GM18508 (cell line): ENCODE measurements around the gene GATC.
A peak's percentile ranks its signal among the peaks of the same experiment; 100 is the strongest.

Experiments used
- ATAC-seq: cut with Tn5 transposase; IDR thresholded peaks from one replicate; pipeline ENCODE4 v1.9.1; 2021; ENCODE audit warnings: moderate number of reproducible peaks; ENCODE audit not compliant: insufficient read depth, unreplicated experiment

The GATC gene

DNA sequence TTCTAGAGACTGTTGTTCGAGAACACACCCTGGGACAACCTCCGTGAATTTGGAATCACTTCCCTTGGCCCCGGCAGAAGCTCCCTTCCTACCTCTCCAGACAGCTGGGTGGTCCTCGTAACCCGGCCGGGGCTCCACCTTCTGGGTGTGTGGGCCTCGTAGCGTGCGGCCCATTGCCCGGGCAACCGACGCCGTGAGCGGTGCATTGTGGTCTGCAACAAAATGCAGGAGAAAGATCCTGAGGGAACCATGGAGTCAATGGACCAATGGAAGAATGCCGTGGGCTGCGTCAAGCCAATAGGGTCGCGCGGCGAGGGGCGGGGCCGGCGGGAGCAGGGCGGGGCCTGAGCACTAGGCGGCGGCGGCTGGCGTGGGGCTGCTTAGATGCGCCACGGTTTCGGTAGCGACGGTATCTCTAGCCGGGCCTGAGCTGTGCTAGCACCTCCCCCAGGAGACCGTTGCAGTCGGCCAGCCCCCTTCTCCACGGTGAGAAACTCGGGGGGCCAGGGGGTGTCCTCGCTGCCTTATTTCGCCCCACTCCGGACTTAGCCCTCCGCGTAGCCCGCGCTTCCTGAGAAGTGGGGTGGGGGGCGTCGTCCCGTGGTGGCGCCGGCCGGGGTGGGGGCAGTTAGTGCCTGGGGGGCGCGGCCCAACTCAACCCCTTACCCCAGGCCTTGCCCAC, 49.6 kb downstream of the GATC start, which contains the start of gene DYNLL1:
Gene DYNLL1, plus strand, starts transcription at position 383 of the 682 bp plus-strand sequence. CDS start 309 bp downstream, outside the sequence.
- ATAC-seq = peak; percentile 84

DNA sequence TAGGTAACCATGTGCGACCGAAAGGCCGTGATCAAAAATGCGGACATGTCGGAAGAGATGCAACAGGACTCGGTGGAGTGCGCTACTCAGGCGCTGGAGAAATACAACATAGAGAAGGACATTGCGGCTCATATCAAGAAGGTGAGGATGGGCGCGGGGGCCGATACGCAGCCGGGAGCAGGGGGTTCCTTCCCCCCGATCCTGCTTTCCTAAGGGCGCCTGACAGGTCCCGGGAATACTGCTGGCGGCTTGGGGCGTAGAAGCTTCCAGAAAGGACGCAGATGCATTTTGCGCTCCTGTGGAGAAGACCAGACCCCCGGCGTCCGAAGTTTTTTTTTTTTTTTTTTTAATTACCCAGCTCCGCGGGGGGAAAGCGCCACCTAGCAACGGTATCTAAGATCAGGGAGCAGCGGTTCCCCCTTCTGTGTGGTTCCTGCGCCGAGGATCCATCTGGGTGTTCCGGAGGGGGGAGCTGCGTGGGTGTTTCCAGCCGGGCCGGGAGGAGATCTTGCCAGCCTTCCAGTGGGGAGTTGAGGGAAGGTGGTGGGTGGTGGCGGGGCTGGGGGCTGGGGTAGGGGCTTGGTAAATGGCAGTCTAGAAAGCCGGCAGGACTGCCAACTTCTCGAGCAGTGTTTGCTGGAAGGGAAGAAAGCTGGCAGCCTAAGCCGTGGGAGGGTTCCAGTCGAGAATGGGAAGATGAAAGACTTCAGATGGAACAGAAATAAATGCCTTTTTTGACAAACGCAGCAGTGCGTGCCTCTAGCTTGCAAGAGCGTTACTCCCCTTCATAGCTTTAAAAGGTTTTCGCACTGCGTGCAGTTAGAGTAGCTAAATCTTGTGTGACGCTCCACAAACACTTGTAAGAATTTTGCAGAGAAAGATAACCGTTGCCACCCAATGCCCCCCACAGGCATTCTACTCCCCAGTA, 50.4 kb downstream of the GATC start:
- no peak for ATAC-seq

DNA sequence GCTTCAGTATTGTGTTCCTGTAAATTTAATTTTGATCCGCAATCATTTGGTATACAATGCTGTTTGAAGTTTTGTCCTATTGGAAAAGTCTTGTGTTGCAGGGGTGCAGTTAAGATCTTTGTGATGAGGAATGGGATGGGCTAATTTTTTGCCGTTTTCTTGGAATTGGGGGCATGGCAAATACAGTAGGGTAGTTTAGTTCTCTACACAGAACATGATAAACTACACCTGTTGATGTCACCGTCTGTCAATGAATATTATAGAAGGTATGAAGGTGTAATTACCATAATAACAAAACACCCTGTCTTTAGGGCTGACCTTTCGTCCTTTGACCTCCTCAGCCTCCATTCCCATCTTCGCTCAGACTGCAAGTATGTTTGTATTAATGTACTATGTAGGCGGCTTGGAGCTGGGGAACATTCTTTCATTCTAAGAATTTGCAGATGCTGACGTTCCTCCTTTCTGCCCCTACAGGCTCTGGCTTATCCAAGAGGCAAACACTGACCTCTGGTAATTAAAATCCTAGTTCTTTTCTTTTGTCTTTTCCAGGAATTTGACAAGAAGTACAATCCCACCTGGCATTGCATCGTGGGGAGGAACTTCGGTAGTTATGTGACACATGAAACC, 51.4 kb downstream of the GATC start:
- ATAC-seq = no peak

DNA sequence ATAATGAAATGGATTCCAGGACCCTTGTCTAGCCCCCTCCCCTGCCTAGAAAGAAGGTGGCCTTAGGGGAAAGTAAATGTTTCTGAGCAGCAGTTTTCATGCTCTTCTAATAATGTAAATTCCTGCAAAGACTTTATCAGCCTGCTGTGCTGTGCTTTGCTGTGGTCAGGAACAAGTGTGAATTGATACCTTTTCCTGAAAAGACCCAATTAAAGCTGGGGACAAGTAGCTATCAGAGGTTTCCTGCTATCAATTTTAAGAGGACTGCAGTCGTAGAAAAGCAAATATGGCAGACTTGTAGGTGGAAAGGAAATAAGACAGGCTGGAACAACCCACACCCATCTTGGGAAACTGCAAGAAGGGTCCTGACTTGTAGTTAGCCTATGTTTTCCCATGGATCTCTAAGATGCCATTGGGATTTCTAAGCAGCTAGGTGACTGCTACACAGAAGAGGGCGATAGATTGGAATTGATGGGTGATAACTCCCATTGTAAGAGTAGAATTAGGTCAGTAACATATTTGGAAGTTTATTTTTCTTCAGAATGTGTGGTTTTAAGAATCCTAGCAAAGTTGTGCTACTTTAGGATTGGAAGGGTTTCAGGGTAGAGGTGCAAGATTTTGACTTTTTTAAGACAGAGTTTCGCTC, 52.7 kb downstream of the GATC start:
- no peak for ATAC-seq

DNA sequence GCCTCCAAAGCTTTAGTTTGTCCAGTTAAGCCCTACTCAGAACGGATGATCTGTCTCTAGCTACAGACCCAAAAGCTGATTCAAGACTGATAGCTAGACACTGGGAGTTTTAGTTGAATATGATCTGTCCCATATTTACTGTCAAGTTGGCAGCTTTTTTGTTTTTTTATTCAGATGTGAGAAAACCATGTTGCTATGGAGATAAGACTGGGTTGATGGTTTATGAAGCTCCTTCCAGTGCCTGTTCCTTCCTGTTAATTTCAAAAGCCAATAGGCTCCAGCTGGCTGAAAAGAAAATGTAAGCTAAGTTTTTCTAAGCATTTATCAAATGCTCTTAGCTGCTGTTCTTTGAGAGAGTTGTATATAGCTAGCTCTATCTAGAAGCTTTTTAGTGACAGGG, 54.3 kb downstream of the GATC start:
- no peak for ATAC-seq

DNA sequence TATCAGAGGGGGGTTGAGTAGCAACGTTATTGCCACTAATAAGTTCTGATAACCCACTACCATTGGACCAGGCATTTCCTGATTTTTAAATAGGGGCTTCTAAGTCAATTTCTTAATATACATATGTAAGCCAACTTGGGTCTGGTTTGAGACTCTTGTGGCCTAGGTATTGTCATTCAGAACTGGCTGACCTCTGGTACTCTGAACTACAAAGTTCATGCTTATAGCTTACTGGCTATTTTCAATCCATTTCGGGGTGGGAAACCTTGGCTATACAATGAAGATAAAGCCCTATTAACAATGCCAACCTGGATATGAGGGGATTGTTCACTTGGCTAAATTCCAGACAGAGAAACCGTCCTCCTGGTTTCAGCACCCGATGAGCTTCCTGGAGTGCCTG, 58.3 kb downstream of the GATC start:
- no peak for ATAC-seq

DNA sequence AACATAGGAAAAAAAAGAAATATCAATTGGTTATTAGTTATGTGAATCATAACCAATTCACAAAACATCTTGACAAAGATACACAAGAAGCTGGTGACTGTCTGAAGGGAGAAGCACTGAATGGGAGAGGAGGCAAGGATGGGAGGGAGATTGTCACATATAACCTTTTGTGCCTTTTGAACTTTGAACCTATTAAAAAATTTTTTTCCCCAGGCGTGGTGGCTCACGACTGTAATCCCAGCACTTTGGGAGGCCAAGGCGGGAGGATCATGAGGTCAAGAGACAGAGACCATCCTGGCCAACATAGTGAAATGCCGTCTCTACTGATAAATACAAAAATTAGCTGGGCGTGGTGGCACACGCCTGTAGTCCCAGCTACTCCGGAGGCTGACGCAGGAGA, 62.3 kb downstream of the GATC start:
- ATAC-seq = no peak
